Fibroblast of mammary gland (primary cell): Measurements from ENCODE around the gene SLF2.

Source experiments
- DNase-seq: peaks from one replicate; pipeline ENCODE4 v3.0.0-alpha.2; 2010; ENCODE audit warnings: low read depth
- H3K4me3 ChIP-seq: 2 replicates; pipeline ENCODE4 v1.5.1; 2011; ENCODE audit warnings: low read depth, mild to moderate bottlenecking, low read length, moderate library complexity; ENCODE audit not compliant: control insufficient read depth
- TF ChIP-seq, protein P1 (sequence below): conservative IDR thresholded peaks from 2 replicates; pipeline ENCODE4 v1.5.1; 2011; ENCODE audit warnings: low read depth, low read length, inconsistent platforms; ENCODE audit not compliant: control insufficient read depth, insufficient read depth

Gene SLF2

DNA sequence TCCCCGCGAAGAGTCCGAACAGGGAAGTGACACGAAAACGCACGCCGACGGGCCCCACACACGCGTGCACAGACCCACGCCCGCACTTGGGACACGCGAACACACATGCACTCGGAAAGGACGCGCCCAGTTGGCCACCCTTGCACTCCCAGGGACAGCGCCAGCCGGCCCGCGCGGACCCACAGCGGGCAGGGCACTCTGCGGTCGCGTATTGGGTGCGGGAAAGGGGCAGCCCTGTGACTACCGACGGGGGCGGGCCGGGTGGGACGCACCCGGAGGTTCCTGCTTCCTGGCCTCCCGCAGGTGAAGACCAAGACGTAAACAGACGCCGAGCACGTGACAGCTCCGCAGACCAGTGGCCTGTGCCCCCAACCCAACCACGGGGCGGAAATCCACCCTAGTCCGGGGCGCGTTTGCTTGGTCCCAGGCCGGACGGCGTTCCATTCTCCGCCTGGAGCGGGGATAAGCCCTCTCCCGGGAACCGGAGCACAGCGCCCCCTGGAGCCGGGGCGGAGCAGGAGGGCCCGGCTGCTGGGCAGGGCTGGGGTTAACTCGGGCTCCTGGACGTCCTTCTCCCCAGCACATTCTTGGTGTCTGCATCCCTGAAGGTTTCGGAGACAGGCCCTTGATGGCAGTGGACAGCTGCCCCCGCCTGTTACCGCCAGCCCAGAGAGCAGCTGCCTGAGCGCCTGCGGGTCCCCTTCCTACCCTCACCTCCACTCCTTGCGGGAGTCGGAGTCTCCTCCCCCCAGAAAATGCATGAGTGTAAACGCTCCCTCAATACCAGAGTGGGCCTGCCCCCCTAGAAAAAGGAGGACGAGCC is 84.8 kb downstream of the SLF2 start:
- H3K4me3 ChIP-seq: peak overlapping the region; percentile 70
- DNase-seq: peak; percentile 74
- TF ChIP-seq, protein P1, sequence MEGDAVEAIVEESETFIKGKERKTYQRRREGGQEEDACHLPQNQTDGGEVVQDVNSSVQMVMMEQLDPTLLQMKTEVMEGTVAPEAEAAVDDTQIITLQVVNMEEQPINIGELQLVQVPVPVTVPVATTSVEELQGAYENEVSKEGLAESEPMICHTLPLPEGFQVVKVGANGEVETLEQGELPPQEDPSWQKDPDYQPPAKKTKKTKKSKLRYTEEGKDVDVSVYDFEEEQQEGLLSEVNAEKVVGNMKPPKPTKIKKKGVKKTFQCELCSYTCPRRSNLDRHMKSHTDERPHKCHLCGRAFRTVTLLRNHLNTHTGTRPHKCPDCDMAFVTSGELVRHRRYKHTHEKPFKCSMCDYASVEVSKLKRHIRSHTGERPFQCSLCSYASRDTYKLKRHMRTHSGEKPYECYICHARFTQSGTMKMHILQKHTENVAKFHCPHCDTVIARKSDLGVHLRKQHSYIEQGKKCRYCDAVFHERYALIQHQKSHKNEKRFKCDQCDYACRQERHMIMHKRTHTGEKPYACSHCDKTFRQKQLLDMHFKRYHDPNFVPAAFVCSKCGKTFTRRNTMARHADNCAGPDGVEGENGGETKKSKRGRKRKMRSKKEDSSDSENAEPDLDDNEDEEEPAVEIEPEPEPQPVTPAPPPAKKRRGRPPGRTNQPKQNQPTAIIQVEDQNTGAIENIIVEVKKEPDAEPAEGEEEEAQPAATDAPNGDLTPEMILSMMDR: peak; percentile 76

GRCh38 chr10:100998183-100998990 is 85.6 kb downstream of the SLF2 start:
- H3K4me3 ChIP-seq: peak overlapping the region; percentile 70
- TF ChIP-seq, protein P1: no peak
- DNase-seq: peak; percentile 81

DNA sequence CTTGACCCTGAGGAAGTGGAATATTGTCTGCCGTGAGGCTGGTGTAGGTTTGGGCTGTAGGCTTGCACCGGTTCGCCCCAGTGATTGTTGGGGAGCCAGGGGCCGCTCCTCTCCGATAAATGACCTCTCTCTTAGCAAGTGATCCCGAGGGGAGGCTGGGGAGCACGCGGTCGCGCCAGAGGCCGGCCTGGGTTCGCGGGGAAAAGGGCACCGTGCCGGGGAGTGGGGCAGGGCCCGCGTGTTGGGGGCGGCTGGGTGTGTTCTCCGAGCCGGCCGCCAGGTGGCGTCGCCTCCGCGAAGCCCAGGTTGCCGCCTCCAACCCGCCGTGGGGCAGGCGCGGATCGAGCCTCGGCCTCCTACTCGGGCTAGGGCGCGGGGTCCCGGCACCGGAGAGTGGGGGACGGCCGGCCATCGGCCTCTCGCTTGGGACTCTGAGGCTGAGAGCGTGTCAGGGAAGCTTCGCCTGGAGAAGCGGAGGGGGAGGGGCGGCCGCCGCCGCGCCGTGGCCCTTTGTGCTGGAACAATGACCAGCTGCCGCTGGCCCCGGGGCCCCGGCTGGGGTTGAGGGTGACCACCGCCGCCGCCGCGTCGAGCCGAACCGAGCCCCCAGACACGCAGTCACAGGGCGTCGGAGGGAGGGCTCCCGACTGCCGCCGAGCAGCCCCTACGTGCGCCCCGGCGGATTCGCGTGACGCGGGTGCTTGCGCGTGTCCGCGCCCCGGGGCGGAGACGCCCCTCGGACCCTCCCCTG is 86.4 kb downstream of the SLF2 start:
- peak; percentile 63 for DNase-seq
- H3K4me3 ChIP-seq: peak overlapping the region; percentile 70
- TF ChIP-seq, protein P1: no peak

GRCh38 chr10:100999742-101000126 is 87.0 kb downstream of the SLF2 start, which contains the start of gene LZTS2:
LZTS2 (plus strand) TSS chr10:100999808; CDS start chr10:101002539, 2,731 bp downstream.
- TF ChIP-seq, protein P1: no peak
- DNase-seq: no peak

DNA sequence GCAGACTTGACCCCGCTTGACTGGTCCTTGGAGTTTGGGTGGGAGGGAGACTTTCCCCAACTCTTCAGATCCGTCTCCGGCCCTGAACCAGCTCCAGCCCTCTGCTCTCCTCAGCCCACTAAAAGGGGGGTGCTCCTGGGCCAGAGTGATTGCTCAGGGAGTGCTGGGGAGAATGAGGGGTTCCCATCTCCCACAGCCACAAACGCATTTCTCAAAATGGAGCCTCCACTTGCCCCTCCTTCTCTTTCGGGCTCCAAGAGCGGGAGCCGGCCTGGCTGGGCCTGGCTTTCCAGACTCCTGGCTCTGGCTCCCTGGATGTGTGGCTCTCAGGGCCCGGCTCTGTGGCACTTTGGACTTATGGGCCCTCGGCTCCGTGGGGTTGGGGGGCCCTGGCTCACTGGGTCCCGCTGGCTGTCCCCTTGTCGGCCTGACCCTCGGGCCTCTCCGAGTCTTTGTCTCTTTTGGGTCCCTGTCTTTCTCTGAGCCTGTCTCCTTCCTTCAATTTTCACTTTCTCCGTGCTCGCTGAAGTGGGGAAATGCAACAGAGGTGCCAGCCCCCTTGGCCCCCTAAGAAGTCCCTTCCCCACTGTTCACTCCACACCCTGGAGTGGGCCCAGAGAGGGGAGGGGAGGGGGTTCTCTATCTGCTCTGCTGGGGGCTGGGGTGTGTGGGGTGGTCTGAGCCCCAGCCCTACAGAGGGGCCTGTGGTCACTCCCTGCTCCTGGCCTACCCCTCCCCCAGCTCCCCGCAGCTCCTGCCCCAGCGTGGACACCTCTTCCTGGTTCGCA is 87.6 kb downstream of the SLF2 start:
- TF ChIP-seq, protein P1: no peak
- DNase-seq: no peak
- H3K4me3 ChIP-seq: peak overlapping the region; percentile 80

More at GRCh38 chr10:100999742-101000126, 87.0 kb downstream of the SLF2 start, which contains the start of gene LZTS2:
- H3K4me3 ChIP-seq: peak within 1 kb of the TSS; percentile 80
